T-helper 22 cell (primary cell): ENCODE results near the gene TEAD1.

ENCODE experiments used
- DNase-seq: peaks from one replicate; pipeline ENCODE4 v3.0.0-alpha.2; 2020; ENCODE audit warnings: low read depth

Gene TEAD1

GRCh38 chr11:12897867-12898266 is 223.6 kb downstream of the TEAD1 start:
- no peak for DNase-seq

- no peak for DNase-seq
Observed at GRCh38 chr11:12900496-12900895, 226.3 kb downstream of the TEAD1 start.

GRCh38 chr11:12901272-12901671 is 227.1 kb downstream of the TEAD1 start:
- no peak for DNase-seq

- no peak for DNase-seq
Observed at GRCh38 chr11:12901874-12902481, 227.8 kb downstream of the TEAD1 start.

GRCh38 chr11:12902791-12903486 is 228.7 kb downstream of the TEAD1 start:
- no peak for DNase-seq

GRCh38 chr11:12905435-12905834 is 231.2 kb downstream of the TEAD1 start:
- no peak for DNase-seq

GRCh38 chr11:12906501-12906900 is 232.3 kb downstream of the TEAD1 start:
- DNase-seq = no peak

GRCh38 chr11:12909879-12910278 is 235.7 kb downstream of the TEAD1 start:
- no peak for DNase-seq

- no peak for DNase-seq
Observed at GRCh38 chr11:12914400-12914912, 240.2 kb downstream of the TEAD1 start.

GRCh38 chr11:12915093-12915492 is 240.9 kb downstream of the TEAD1 start:
- DNase-seq = no peak

- no peak for DNase-seq
Observed at GRCh38 chr11:12917822-12918221, 243.6 kb downstream of the TEAD1 start.

GRCh38 chr11:12918667-12919066 is 244.4 kb downstream of the TEAD1 start:
- no peak for DNase-seq

GRCh38 chr11:12922418-12922817 is 248.2 kb downstream of the TEAD1 start:
- DNase-seq = no peak

- no peak for DNase-seq
Observed at GRCh38 chr11:12922980-12923507, 248.8 kb downstream of the TEAD1 start.

GRCh38 chr11:12924650-12925049 is 250.4 kb downstream of the TEAD1 start:
- DNase-seq = no peak

GRCh38 chr11:12925520-12925919 is 251.3 kb downstream of the TEAD1 start:
- DNase-seq = no peak

GRCh38 chr11:12927221-12927620 is 253.0 kb downstream of the TEAD1 start:
- DNase-seq = no peak

- no peak for DNase-seq
Observed at GRCh38 chr11:12927886-12928285, 253.7 kb downstream of the TEAD1 start.

GRCh38 chr11:12930850-12931249 is 256.6 kb downstream of the TEAD1 start:
- DNase-seq = no peak

GRCh38 chr11:12932485-12932884 is 258.3 kb downstream of the TEAD1 start:
- no peak for DNase-seq

GRCh38 chr11:12936200-12936599 is 262.0 kb downstream of the TEAD1 start:
- DNase-seq = no peak

GRCh38 chr11:12938590-12939247 is 264.5 kb downstream of the TEAD1 start:
- no peak for DNase-seq

GRCh38 chr11:12941671-12942070 is 267.4 kb downstream of the TEAD1 start:
- no peak for DNase-seq
